ENCODE measurements around the gene ALPP. TPM values are rescaled to one million over a fixed set of nuclear protein-coding genes. Genes with fewer than 3 reads are reported as not detected.

ALPP gene
- total and polyA plus RNA-seq, 7 donors, result not detected

DNA sequence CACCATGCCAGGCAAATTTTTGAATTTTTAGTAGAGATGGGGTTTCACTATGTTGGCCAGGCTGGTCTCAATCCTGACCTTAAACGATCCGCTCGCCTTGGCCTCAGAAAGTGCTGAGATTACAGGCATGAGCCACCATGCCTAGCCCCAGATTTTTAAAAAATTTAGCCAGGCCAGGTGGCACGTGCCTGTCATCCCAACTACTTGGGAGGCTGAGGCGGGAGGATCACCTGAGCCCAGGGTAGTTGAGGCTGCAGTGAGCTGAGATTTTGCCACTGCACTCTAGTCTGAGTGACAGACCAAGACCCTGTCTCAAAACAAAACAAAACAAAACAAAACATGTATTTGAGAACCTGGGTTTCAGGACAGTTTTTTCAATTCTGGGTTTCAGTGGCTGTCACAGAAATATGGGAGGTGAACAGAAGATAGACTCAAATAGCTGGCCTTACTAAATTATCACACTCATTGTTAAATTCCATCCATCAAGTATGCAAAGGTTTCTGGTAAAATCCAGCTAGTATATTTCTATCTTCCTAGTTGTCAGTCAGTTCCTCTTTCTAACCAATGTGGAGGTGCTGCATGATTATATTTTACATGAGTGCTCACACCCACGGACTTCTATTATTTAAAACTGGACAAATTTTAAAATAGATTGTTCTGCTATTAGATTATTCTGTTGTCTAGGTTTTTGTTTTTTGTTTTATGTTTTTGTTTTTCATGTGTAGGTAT is 33.5 kb downstream of the ALPP start:
- H3K4me3 ChIP-seq, result no peak overlapping the region
- intact Hi-C loops (cut with DNase I), result no loop called here
- no peaks in the 10 kb centered on the region for H3K4me1 ChIP-seq
- ATAC-seq (no peak), DNase-seq (no peak)
- no peaks in the 10 kb centered on the region for H3K9me3 ChIP-seq
- TF ChIP-seq, protein P1, sequence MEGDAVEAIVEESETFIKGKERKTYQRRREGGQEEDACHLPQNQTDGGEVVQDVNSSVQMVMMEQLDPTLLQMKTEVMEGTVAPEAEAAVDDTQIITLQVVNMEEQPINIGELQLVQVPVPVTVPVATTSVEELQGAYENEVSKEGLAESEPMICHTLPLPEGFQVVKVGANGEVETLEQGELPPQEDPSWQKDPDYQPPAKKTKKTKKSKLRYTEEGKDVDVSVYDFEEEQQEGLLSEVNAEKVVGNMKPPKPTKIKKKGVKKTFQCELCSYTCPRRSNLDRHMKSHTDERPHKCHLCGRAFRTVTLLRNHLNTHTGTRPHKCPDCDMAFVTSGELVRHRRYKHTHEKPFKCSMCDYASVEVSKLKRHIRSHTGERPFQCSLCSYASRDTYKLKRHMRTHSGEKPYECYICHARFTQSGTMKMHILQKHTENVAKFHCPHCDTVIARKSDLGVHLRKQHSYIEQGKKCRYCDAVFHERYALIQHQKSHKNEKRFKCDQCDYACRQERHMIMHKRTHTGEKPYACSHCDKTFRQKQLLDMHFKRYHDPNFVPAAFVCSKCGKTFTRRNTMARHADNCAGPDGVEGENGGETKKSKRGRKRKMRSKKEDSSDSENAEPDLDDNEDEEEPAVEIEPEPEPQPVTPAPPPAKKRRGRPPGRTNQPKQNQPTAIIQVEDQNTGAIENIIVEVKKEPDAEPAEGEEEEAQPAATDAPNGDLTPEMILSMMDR (IDR thresholded peaks at IDR 0.05), result no peak
- 81 to 85% (median 83%) methylated on average over 6 of the region's 6 CpGs for WGBS, 3 donors
- peaks cover 0 to 31% (median 10%) of the 10 kb centered on the region in 3 donors for H3K27me3 ChIP-seq (ENCODE audit: insufficient read depth in 3 of 3, low read length in 2 of 3)
- H3K27ac ChIP-seq, result no peak overlapping the region
- no peaks in the 10 kb centered on the region for H3K36me3 ChIP-seq (ENCODE audit: insufficient read depth in 1 of 2, low read depth in 1 of 2)

- TF ChIP-seq, protein P1 (IDR thresholded peaks at IDR 0.05), result no peak
- Histone ChIP-seq H3K4me3 (no peak overlapping the region), H3K27me3 (ENCODE audit: insufficient read depth in 3 of 3, low read length in 2 of 3) (peaks cover 0 to 39% (median 16%) of the 10 kb centered on the region in 3 donors), H3K9me3 (no peaks in the 10 kb centered on the region), H3K36me3 (ENCODE audit: insufficient read depth in 1 of 2, low read depth in 1 of 2) (no peaks in the 10 kb centered on the region), H3K27ac (no peak overlapping the region), H3K4me1 (no peaks in the 10 kb centered on the region)
- DNase-seq, result no peak
- intact Hi-C loops (cut with DNase I), result no loop called here
- WGBS, 3 donors, result 67 to 71% (median 70%) methylated on average over 5 of the region's 5 CpGs
- no peak for ATAC-seq
Measured at GRCh38 chr2:232412986-232413385, 34.4 kb downstream of the ALPP start.

DNA sequence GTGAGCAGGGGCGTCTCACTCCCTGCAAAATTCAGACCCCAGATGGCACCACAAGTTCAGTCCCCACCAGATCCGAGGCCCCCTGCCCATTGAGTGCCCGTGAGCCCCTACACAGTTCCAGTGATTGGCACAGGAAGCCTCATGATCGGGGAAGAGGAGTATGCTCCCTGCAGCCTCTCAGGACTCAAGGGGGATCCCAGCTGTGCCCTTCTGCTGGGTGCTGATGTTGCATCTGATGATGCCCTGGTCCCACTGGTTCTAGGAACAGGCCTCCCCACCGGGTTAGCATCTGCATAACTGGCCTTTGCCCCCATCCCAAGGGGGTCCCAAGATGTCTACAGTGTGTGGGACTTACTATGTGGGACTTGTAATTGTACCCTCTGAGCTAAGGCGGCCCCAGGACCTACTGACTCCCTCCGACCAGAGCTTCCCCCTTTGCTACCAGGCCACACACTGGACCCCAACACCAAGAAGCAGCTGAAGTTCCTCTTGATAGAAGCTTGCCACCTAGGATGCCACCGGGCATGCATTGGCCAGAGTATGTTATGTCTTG is 36.7 kb downstream of the ALPP start:
- H3K4me3 ChIP-seq, result no peak overlapping the region
- no peaks in the 10 kb centered on the region for H3K9me3 ChIP-seq
- intact Hi-C loops (cut with DNase I), result no loop called here
- 70 to 82% (median 75%) methylated on average over 8 of the region's 8 CpGs for WGBS, 3 donors
- peaks cover 12% of the 10 kb centered on the region for H3K4me1 ChIP-seq
- DNase-seq (no peak), ATAC-seq (no peak)
- H3K27me3 ChIP-seq (ENCODE audit: insufficient read depth in 3 of 3, low read length in 2 of 3), result peaks cover 0 to 59% (median 33%) of the 10 kb centered on the region in 3 donors
- no peak overlapping the region for H3K27ac ChIP-seq
- TF ChIP-seq, protein P1 (IDR thresholded peaks at IDR 0.05), result no peak
- no peaks in the 10 kb centered on the region for H3K36me3 ChIP-seq (ENCODE audit: insufficient read depth in 1 of 2, low read depth in 1 of 2)

GRCh38 chr2:232415736-232416520 is 37.4 kb downstream of the ALPP start:
- no peaks in the 10 kb centered on the region for H3K9me3 ChIP-seq
- H3K27ac ChIP-seq, result no peak overlapping the region
- H3K4me1 ChIP-seq, result peaks cover 12% of the 10 kb centered on the region
- DNase-seq (no peak), ATAC-seq (no peak)
- TF ChIP-seq, protein P1 (IDR thresholded peaks at IDR 0.05), result no peak
- intact Hi-C loops (cut with DNase I), result no loop called here
- peaks cover 0 to 63% (median 38%) of the 10 kb centered on the region in 3 donors for H3K27me3 ChIP-seq (ENCODE audit: insufficient read depth in 3 of 3, low read length in 2 of 3)
- H3K36me3 ChIP-seq (ENCODE audit: insufficient read depth in 1 of 2, low read depth in 1 of 2), result no peaks in the 10 kb centered on the region
- no peak overlapping the region for H3K4me3 ChIP-seq
- 92 to 93% (median 93%) methylated on average over 10 to 12 of the region's 12 CpGs for WGBS, 3 donors

Data from psoas muscle (tissue), 8 donors.